OCI-LY3 (cell line): Measurements from ENCODE around the gene CDK5RAP3.
"Not testable (repeated sequence)": the region's sequence is repeated elsewhere in the genome, so short reads cannot be mapped to it uniquely, and the experiment has no call there.

Experiments used
- EZH2phosphoT487 ChIP-seq: fragments of 200-600 bp; shearing (Covaris generic); IDR thresholded peaks from 2 replicates; pipeline ENCODE4 v1.6.1; 2018; ENCODE audit warnings: antibody characterized with exemption, mixed run types, low read depth
- TF ChIP-seq, protein P1 (sequence below): fragments of 200-600, 300-600 bp; sonication (generic); IDR thresholded peaks from 2 replicates; pipeline ENCODE4 v1.5.1; 2014; ENCODE audit warnings: antibody characterized with exemption, low read length, low read depth

DNA sequence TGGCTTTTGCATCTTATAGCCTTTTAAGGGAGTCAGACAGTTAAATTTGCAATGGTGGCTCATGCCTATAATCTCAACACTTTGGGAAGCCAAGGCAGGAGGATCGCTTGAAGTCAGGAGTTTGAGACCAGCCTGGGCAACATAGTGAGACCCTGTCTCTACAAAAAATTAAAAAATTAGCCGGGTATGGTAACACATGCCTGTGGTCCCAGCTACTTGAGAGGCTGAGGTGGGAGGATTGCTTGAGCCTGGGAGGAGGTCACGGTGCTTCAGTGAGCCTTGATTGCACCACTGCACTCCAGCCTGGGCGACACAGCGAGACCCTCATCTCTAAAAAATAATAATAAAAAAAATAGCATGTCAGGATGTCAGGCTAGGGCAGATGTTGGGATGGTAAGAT is 30.7 kb downstream of the CDK5RAP3 start:
- not testable (repeated sequence) for TF ChIP-seq EZH2phosphoT487
- TF ChIP-seq, protein P1, sequence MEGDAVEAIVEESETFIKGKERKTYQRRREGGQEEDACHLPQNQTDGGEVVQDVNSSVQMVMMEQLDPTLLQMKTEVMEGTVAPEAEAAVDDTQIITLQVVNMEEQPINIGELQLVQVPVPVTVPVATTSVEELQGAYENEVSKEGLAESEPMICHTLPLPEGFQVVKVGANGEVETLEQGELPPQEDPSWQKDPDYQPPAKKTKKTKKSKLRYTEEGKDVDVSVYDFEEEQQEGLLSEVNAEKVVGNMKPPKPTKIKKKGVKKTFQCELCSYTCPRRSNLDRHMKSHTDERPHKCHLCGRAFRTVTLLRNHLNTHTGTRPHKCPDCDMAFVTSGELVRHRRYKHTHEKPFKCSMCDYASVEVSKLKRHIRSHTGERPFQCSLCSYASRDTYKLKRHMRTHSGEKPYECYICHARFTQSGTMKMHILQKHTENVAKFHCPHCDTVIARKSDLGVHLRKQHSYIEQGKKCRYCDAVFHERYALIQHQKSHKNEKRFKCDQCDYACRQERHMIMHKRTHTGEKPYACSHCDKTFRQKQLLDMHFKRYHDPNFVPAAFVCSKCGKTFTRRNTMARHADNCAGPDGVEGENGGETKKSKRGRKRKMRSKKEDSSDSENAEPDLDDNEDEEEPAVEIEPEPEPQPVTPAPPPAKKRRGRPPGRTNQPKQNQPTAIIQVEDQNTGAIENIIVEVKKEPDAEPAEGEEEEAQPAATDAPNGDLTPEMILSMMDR: not testable (repeated sequence)
